ENCODE data around the gene ANK3. TPM values are rescaled to one million over a fixed set of nuclear protein-coding genes. Genes with fewer than 3 reads are reported as not detected.

ANK3 gene
- total RNA-seq, 1 experiment from 2014 or later: 69.6 TPM

DNA sequence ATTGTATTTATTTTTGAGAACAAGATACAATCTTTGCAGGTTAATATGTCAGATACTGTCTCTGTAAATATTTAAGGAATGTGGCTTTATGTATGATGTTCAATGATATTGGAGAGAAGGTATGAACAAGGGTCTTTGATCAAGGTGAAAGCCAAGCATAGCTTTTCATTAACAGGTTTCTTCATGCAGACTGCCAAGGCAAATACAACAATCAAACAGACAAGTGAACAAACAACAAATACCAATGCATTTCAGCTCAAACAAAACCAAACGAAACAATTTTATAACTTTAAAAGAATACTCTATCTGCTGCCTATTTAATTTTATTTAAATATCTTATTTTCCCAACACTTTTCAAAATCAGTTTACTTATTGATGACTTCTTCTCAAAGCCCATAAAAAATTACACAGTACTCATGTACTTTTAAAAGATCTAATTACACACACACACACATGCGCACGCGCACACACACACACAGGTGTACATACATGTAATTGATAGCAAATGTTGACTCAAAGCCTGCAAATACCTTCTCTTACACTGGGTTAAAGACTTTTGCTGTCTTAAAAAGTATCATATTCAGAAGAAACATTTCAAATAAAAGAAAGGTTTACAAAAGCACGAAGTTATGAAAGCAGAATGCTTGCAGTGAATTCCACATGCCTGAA lies 282.2 kb downstream of the ANK3 start:
- ChIA-PET POLR2A (no interaction called here), CTCF (no interaction called here)
- Mint-ChIP-seq H3K27me3 (ENCODE audit: low read depth) (no peaks in the 10 kb centered on the region), H3K4me1 (no peaks in the 10 kb centered on the region), H3K9me3 (no peaks in the 10 kb centered on the region), H3K27ac (no peak overlapping the region), H3K4me3 (no peak overlapping the region), H3K36me3 (peaks cover 16% of the 10 kb centered on the region)
- no peak for DNase-seq (ENCODE audit: low spot score)
- TF ChIP-seq MLX (CRISPR knock-in tag; IDR thresholded peaks at IDR 0.05) (no peak), SMAD3 (CRISPR knock-in tag; IDR thresholded peaks at IDR 0.05; ENCODE audit: borderline replicate concordance) (no peak), FOXP1 (CRISPR knock-in tag; IDR thresholded peaks at IDR 0.05; ENCODE audit: borderline replicate concordance) (no peak), ELF4 (CRISPR knock-in tag; IDR thresholded peaks at IDR 0.05; ENCODE audit: low read depth) (no peak), FOXK1 (CRISPR knock-in tag; IDR thresholded peaks at IDR 0.05) (no peak)
- TF ChIP-seq, protein P1, sequence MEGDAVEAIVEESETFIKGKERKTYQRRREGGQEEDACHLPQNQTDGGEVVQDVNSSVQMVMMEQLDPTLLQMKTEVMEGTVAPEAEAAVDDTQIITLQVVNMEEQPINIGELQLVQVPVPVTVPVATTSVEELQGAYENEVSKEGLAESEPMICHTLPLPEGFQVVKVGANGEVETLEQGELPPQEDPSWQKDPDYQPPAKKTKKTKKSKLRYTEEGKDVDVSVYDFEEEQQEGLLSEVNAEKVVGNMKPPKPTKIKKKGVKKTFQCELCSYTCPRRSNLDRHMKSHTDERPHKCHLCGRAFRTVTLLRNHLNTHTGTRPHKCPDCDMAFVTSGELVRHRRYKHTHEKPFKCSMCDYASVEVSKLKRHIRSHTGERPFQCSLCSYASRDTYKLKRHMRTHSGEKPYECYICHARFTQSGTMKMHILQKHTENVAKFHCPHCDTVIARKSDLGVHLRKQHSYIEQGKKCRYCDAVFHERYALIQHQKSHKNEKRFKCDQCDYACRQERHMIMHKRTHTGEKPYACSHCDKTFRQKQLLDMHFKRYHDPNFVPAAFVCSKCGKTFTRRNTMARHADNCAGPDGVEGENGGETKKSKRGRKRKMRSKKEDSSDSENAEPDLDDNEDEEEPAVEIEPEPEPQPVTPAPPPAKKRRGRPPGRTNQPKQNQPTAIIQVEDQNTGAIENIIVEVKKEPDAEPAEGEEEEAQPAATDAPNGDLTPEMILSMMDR (IDR thresholded peaks at IDR 0.05): no peak
- TF ChIP-seq, protein P2, sequence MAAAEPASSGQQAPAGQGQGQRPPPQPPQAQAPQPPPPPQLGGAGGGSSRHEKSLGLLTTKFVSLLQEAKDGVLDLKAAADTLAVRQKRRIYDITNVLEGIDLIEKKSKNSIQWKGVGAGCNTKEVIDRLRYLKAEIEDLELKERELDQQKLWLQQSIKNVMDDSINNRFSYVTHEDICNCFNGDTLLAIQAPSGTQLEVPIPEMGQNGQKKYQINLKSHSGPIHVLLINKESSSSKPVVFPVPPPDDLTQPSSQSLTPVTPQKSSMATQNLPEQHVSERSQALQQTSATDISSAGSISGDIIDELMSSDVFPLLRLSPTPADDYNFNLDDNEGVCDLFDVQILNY (CRISPR knock-in tag; IDR thresholded peaks at IDR 0.05): no peak
- no peak for ATAC-seq

DNA sequence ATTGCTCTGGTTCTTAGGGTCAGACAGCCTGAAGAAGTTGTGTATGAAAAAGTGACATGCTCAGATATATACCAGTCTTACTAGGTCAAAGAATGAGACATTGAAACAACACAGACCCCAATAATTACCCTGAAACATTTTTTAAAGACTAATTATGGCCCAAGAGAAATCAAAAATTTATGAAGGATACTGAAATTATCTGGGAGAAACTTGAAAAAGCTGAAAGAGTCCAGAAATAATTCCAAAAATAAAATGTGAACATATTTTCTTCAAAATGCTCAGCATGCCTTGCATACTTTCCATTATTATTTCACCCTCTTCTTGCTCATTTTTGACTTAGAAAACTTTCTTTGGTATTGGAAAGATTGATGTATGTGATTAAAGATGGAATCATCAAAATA lies 284.4 kb downstream of the ANK3 start:
- H3K4me1 Mint-ChIP-seq: no peaks in the 10 kb centered on the region
- H3K4me3 Mint-ChIP-seq: no peak overlapping the region
- POLR2A ChIA-PET: no interaction called here
- no peak for ATAC-seq
- peaks cover 16% of the 10 kb centered on the region for H3K36me3 Mint-ChIP-seq
- H3K27ac Mint-ChIP-seq: no peak overlapping the region
- no peak for DNase-seq (ENCODE audit: low spot score)
- no peaks in the 10 kb centered on the region for H3K27me3 Mint-ChIP-seq (ENCODE audit: low read depth)
- TF ChIP-seq TP53 (CRISPR knock-in tag; IDR thresholded peaks at IDR 0.05) (no peak), CREM (CRISPR knock-in tag; IDR thresholded peaks at IDR 0.05) (no peak)
- no peaks in the 10 kb centered on the region for H3K9me3 Mint-ChIP-seq
- CTCF ChIA-PET: interaction anchor here (1.0 kb wide), 1 partner anchor 10 kb away, joined by 4 read pairs; no protein-coding TSS in a partner anchor

DNA sequence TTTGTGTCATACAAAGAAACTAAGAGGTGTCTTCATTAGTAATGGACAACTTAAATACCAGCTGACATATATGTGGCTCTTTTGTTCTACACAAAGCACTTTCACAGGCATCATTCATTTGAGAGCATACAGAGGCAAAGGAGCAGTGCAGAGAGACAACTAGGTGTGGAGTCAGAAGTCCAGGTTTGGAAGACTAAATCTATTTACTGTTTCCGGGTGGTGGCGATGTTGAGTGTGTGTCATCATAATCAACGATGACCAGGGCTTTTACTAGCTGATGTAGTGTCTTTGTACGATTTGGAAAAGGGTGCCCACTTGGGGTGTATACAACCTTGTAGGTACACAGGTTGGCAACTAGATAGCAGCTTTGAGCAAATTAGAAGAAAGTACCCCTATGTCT lies 287.9 kb downstream of the ANK3 start:
- ChIA-PET POLR2A (no interaction called here), CTCF (interaction anchor here (1.2 to 3.5 kb wide), 2 partner anchors 102 to 106 kb away, joined by 4 to 39 read pairs; no protein-coding TSS in a partner anchor)
- no peak overlapping the region for H3K27ac Mint-ChIP-seq
- no peaks in the 10 kb centered on the region for H3K27me3 Mint-ChIP-seq (ENCODE audit: low read depth)
- ATAC-seq: no peak; the same call in 1 of the 2 replicates
- TF ChIP-seq RORB (CRISPR knock-in tag; IDR thresholded peaks at IDR 0.05) (no peak), ZNF121 (CRISPR knock-in tag; IDR thresholded peaks at IDR 0.05) (no peak), ETV6 (CRISPR knock-in tag; IDR thresholded peaks at IDR 0.05) (no peak), JUN (CRISPR knock-in tag; IDR thresholded peaks at IDR 0.05) (no peak)
- no peak overlapping the region for H3K4me3 Mint-ChIP-seq
- no peak for DNase-seq (ENCODE audit: low spot score)
- H3K9me3 Mint-ChIP-seq: no peaks in the 10 kb centered on the region
- peaks cover 9% of the 10 kb centered on the region for H3K4me1 Mint-ChIP-seq
- H3K36me3 Mint-ChIP-seq: peaks cover 16% of the 10 kb centered on the region

DNA sequence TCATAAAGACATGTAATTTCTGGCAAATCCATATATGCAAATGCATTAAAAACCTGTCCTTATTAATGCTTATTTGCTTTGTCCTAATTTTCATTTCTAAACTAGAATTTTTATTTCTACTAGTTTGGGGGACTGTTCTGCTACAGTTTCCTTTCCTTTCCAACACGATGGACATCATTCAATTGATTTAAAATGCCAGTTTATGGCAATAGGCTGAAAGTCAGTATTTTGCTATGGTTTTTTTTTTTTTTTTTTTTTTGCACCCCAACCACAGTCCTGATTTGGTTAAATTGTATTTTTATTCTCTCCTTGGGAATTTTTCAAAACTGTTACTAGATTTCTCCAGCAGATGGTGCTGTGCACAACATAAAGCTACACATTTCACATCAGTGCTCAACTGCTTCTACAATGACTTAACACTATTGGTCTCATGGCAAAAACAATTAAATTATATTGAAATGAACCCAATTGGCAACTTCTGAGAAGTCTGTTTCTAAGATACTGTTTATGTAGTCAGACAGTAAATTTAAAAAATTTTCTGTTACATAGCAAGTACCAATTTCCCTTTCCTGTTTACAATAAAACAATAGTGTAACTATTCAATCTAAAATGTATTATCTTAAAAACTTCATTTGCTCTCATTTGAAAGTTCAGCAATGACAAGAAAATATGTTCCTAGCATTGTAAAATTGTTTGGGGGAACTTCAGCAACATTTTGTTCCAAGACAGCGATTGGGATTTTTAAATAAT lies 289.5 kb downstream of the ANK3 start:
- H3K27me3 Mint-ChIP-seq (ENCODE audit: low read depth): no peaks in the 10 kb centered on the region
- CTCF ChIA-PET: interaction anchor here (0.5 to 3.5 kb wide), 14 partner anchors 15 to 1665 kb away, joined by 3 to 39 read pairs (median 4); no protein-coding TSS in a partner anchor
- H3K27ac Mint-ChIP-seq: no peak overlapping the region
- H3K9me3 Mint-ChIP-seq: no peaks in the 10 kb centered on the region
- POLR2A ChIA-PET: interaction anchor here (0.6 kb wide), 1 partner anchor 466 kb away, joined by 3 read pairs; no protein-coding TSS in a partner anchor
- peak; percentile 57; the same call in 1 of the 2 replicates for ATAC-seq
- H3K36me3 Mint-ChIP-seq: peaks cover 14% of the 10 kb centered on the region
- DNase-seq (ENCODE audit: low spot score): no peak
- H3K4me1 Mint-ChIP-seq: peaks cover 11% of the 10 kb centered on the region
- TF ChIP-seq NR1H2 (CRISPR knock-in tag; IDR thresholded peaks at IDR 0.05) (no peak), ARID4B (CRISPR knock-in tag; IDR thresholded peaks at IDR 0.05; ENCODE audit: borderline replicate concordance) (no peak), ZNF232 (CRISPR knock-in tag; IDR thresholded peaks at IDR 0.05) (no peak), JAZF1 (CRISPR knock-in tag; IDR thresholded peaks at IDR 0.05) (no peak)
- H3K4me3 Mint-ChIP-seq: no peak overlapping the region

All from WTC11 (cell line).